Measurements from ENCODE around the gene ADGRG4. TPM values are rescaled to one million over a fixed set of nuclear protein-coding genes. Genes with fewer than 3 reads are reported as not detected.

The ADGRG4 gene
- total and polyA plus RNA-seq, 2 of the 8 experiments (the other 6 are each of a cell fraction or from before 2014, with no cell fraction given) = not detected

DNA sequence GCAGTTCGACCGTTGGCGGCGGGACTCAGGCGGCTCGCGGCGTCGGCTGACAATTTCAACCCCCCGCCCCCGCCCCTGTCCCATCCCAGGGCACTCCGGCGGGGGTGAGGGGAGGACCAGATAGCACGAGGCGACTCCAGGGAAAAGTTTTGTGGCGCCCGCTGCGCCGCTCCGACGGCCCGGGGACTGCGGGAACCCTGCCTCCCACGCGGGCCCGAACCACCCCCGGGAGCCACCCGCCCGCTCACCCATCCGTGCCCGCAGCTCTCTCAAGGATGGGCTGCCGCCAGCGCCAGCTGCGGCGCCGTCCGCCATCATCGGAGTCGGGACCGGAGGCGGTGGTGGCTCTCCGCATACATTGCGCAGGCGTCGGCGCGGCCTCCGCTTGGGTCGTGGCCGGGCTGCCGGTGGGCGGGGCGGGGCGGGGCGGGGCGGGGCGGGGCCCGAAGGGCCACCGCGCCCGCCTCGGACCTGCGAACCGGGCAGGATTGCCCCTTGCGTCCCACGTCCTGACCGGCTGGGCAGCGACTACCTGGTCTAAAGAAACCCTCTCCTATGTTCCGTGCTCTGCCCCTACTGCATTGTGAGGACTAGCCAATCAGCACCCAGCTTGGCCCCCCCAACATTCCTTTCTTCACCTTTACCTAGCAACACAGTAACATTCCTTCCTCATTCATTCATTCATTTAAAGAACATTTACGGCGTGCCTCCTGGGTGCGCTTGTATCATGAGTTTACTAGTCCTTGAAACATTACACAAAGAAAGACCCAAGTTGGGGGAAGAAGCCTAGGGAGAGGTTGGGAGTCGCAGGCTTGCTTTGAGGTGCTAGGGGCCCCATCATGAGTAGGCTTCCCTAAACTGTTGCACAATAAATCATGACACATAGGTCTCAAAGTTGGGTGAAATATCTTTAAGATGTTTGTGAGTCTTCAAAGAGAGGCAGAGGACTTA is 49.4 kb upstream of the ADGRG4 start, which contains the start of gene MAP7D3 (continued):
- TF ChIP-seq CBX5 (IDR thresholded peaks at IDR 0.05; ENCODE audit: low read depth, low read length) (no peak), YY1 (IDR thresholded peaks at IDR 0.05; ENCODE audit: low read depth, low read length) (peak; percentile 73; the same call in 1 of the 2 replicates), EGR1 (IDR thresholded peaks at IDR 0.05; ENCODE audit: borderline replicate concordance, low read depth, low read length) (no peak), SP4 (IDR thresholded peaks at IDR 0.05; ENCODE audit: low read length) (no peak), EZH2 (IDR thresholded peaks at IDR 0.05; ENCODE audit: low read depth, low read length, severe bottlenecking) (no peak), ZNF274 (IDR thresholded peaks at IDR 0.05; ENCODE audit: borderline replicate concordance, extremely low read depth, low read length) (no peak), HDAC2 (IDR thresholded peaks at IDR 0.05; ENCODE audit: borderline replicate concordance in 1 of 2, low read depth in 2 of 2, low read length in 2 of 2) (no peak), TBP (IDR thresholded peaks at IDR 0.05; ENCODE audit: low read depth, low read length) (peak; percentile 37; the same call in 1 of the 2 replicates), TEAD4 (IDR thresholded peaks at IDR 0.05; ENCODE audit: low read depth, low read length) (peak; percentile 59; the same call in 1 of the 2 replicates), NRF1 (IDR thresholded peaks at IDR 0.05; ENCODE audit: low read depth, low read length) (peak; percentile 36; the same call in 1 of the 2 replicates), POLR2A (IDR thresholded peaks at IDR 0.05; ENCODE audit: control extremely low read depth in 1 of 2, low read depth in 2 of 2, low read length in 2 of 2) (peak in 1 of 2 experiments; percentile 80; a peak in 2 of 3 replicates), RBBP5 (IDR thresholded peaks at IDR 0.05; ENCODE audit: borderline replicate concordance, low read depth, low read length) (0 out of 2 replicates have a peak, but pooled peaks have one; percentile 11), RFX5 (IDR thresholded peaks at IDR 0.05; ENCODE audit: borderline replicate concordance, low read depth, low read length) (peak; percentile 87), POLR2AphosphoS5 (IDR thresholded peaks at IDR 0.05; ENCODE audit: low read depth, low read length) (peak; percentile 75; the same call in 1 of the 2 replicates), SP2 (IDR thresholded peaks at IDR 0.05; ENCODE audit: low read length) (no peak), TCF12 (IDR thresholded peaks at IDR 0.05; ENCODE audit: low read depth, low read length) (no peak)
- TF ChIP-seq, protein P1, sequence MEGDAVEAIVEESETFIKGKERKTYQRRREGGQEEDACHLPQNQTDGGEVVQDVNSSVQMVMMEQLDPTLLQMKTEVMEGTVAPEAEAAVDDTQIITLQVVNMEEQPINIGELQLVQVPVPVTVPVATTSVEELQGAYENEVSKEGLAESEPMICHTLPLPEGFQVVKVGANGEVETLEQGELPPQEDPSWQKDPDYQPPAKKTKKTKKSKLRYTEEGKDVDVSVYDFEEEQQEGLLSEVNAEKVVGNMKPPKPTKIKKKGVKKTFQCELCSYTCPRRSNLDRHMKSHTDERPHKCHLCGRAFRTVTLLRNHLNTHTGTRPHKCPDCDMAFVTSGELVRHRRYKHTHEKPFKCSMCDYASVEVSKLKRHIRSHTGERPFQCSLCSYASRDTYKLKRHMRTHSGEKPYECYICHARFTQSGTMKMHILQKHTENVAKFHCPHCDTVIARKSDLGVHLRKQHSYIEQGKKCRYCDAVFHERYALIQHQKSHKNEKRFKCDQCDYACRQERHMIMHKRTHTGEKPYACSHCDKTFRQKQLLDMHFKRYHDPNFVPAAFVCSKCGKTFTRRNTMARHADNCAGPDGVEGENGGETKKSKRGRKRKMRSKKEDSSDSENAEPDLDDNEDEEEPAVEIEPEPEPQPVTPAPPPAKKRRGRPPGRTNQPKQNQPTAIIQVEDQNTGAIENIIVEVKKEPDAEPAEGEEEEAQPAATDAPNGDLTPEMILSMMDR (IDR thresholded peaks at IDR 0.05; ENCODE audit: control extremely low read depth in 1 of 3, insufficient read depth in 1 of 3, low read depth in 1 of 3, low read length in 3 of 3) = no peak
- TF ChIP-seq, protein P2, sequence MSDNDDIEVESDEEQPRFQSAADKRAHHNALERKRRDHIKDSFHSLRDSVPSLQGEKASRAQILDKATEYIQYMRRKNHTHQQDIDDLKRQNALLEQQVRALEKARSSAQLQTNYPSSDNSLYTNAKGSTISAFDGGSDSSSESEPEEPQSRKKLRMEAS (IDR thresholded peaks at IDR 0.05) = peak; percentile 52; the same call in 1 of the 2 replicates
- TF ChIP-seq, protein P3, sequence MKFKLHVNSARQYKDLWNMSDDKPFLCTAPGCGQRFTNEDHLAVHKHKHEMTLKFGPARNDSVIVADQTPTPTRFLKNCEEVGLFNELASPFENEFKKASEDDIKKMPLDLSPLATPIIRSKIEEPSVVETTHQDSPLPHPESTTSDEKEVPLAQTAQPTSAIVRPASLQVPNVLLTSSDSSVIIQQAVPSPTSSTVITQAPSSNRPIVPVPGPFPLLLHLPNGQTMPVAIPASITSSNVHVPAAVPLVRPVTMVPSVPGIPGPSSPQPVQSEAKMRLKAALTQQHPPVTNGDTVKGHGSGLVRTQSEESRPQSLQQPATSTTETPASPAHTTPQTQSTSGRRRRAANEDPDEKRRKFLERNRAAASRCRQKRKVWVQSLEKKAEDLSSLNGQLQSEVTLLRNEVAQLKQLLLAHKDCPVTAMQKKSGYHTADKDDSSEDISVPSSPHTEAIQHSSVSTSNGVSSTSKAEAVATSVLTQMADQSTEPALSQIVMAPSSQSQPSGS (IDR thresholded peaks at IDR 0.05; ENCODE audit: low read length) = no peak
